GM21717 (cell line): ENCODE data around the gene NHLH1.

Experiments used
- ATAC-seq: cut with Tn5 transposase; IDR thresholded peaks from one replicate; pipeline ENCODE4 v1.9.1; 2021; ENCODE audit warnings: mild to moderate bottlenecking, moderate library complexity; ENCODE audit not compliant: unreplicated experiment

The NHLH1 gene

DNA sequence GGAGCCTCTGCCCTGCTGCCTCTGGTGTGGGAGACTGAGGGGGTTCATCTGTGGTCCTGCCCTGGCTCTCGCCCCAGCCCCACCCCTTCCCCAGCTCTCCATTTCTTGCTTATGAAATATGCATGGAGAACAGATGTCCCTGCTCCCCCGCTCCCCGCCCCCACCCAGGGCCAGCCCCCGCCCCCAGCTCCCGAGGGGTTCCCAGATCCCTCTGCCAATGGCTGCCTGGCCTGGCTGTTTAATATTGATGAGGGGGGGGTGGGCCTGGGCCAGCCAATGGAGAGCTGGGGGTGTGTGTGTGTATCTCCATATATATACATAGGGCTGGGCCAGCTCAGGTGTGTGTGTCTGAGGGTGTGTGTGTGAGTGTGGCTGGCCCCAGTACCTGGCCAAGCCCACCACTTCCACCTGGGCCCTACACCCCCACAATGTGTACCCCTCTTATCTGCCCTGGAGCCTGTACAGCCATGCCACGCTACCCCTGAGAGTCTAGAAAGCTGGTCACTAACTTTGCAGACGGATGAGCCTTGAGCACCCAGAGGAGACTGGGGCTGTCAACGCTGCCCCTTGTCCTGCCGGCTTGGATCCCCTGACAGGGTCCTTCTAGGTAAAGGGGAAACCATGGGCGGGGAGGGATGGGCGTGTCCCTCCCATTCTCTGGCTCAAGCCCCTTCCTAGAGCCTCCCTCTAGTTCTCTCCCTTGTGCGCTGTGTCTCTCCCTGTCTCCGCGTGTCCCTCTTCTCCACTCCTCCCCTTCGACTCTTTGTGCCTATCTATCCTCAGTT, at the start of gene NHLH1:
NHLH1 (plus strand) TSS at position 341 of the 785 bp plus-strand sequence. CDS start 3,661 bp downstream, outside the sequence.
- no peak for ATAC-seq

DNA sequence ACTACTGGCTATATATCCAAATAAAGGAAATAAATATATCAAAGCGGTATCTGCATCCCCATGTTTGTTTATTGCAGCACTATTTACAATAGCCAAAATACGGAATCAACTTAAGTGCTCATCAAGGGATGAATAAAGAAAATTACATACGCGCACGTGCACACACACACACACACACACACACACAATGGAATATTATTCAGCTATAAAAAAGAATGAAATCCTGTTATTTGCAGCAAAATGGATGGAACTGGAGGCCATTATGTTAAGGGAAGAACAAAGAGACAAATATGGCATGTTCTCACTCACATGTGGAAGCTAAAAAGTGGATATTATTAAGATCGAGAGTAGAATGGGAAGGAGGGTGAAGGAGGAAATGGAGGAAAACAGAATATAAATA, 44.0 kb upstream of the NHLH1 start:
- no peak for ATAC-seq

DNA sequence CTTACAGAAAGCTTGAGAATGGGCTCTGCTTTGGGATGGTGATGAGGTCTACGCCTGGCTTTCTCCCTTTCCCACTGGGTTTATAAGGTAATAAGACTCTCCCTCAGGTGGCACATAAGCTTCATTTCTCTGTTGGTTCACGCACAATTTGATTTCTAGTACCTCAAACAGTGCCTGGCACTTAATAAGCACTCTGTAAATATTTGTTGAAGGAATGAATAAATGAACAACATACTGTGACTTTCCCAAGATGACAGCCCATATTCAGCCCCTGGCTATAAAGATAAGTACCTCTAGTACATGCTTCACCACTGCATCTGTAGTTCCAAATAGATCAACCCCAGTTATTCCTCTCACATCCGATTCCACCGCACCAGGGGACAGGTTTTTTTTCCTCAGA, 41.6 kb upstream of the NHLH1 start:
- ATAC-seq: no peak

DNA sequence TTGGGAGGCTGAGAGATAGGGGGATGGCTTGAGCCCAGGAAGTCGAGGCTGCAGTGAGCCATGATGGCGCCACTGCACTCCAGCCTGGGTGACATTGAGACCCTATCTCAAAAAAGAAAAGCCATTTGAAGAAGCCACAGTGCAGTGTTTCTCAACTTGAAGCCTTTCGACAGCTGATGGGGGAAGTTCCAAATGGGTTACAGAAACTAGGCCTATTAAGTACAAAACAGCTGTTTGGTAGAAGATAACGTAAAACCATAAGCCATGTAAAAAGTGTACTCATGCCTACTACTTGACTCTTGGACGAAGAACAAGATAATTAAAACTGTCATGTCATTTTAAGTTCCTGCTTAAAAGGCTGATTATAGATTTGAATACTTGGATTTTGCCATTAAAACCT, 40.5 kb upstream of the NHLH1 start:
- no peak for ATAC-seq

DNA sequence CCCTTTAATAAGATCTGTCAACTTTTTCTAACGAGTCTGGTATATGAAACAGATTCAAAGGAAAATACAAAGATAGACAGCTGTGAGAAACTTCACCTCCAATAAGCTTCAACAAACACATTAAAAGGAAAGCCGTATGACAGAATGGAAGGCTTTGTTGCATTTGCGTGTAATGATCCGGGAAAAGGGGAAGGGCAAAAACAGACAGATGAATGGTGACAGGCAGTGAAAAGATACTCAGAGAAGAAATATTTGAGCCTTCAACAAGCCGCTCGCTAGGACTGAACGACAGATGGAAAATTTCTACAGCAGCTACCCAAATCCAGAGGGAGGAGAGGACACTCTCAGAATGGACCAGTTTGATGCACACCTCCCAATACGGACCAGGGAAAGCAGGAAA, 38.7 kb upstream of the NHLH1 start:
- ATAC-seq: no peak

DNA sequence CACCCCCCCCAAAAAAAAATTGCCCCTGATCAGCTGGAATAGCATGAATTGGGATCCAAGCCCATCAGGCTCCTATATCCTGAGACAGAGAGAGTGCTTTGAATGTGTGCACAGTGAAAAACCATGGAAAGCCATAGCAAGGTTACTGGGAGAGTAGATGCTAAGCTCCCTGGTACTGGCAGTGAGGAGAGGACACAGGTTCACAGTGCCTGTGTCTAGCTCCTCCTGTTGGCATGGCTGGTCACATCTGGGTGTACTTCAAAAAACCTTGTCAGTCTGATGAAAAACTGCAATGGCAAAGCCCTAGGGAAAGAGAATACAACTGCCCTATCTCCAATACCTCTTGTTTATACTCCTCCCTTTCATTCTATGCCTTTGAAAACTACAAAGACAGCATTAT, 36.8 kb upstream of the NHLH1 start:
- no peak for ATAC-seq

DNA sequence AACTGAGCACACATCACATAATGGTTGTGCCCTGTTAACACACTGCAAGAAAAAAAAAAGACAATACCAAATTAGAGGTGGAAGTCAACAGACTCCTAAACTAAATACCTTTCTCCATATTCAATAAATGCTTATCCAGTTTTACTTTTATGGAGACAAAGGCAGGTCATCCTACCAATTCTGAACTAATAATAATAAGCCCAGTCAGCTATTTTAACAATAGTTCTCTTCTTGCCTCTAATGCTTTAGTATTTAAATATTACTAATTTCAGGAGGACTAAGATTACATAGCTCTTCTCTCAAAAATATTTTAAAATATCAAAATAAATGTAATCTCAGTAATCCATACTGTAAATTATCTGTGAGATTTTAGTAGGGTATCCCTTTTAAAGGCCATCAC, 34.4 kb upstream of the NHLH1 start:
- no peak for ATAC-seq

DNA sequence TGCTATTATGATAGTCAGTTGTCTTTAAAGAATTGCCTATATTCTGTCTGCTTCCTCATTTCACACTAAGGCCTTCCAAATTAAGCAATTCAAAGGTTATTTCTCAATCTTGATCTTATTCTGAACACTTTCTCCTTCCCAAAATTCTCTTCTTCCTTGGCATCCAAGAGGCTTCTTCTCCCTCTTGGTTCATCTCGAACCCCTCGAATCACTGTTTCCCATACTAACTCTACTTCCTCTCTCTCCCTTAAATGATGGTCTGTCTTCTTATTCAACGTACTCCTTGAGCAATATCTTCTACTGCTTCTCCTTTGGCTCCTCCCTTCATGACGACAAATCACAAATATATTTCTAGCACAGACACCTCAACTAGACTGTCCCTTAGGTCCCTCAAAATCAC, 28.3 kb upstream of the NHLH1 start:
- no peak for ATAC-seq

DNA sequence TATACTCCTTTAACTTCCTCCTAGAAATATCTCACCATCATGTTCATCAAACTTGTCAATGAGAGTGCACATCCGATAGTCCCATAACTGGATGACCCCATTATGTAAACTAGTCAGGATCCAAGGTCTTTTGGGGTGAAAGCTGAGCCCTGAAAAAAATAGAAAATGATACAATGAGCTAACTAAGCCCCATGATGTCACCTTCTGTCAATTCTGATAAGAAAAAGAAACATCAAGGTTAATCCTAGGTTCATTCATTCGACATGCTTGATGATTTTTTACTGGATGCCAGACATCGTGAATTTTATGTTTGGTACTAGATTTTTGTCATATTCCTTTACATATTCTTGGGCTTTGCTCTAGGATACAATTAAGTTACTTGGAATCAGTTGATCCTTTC, 26.7 kb upstream of the NHLH1 start:
- ATAC-seq: no peak

DNA sequence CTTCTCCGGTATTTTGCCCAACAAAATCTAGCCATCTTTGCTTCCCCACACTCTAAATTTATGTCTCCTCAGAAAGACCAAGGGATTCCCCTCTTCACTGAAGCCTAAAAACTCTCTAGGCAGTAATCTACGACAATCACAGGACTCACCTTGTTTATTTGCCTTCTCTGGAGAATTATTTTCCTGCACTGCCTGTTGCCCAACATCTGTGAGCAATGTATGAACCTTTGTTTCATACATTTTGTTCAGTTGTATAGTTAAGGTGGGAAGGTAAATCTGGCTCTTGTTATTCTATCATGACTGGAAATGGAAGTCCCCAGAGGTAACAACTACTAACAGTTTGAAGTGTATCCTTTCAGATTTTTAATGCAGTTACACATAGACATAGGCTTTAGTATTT, 26.0 kb upstream of the NHLH1 start:
- no peak for ATAC-seq

DNA sequence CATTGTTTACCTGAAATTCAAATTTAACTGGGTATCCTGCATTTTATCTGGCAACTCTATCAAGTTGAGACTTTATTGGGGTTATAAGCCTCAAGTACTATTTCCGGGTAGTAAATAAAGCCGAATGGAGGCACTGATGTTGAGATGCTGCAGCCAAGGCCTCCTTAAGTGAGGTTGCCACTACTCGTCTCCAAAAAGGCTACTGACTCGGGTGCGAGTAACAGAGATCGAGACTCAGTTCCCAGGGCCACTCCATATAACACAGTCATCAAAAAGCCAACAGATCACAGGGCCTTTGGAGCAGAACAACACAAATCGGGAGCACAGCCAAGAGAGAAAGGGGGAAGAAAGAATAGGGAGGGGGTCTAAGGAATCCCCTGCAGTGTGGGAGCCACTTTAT, 24.3 kb upstream of the NHLH1 start:
- ATAC-seq: no peak

DNA sequence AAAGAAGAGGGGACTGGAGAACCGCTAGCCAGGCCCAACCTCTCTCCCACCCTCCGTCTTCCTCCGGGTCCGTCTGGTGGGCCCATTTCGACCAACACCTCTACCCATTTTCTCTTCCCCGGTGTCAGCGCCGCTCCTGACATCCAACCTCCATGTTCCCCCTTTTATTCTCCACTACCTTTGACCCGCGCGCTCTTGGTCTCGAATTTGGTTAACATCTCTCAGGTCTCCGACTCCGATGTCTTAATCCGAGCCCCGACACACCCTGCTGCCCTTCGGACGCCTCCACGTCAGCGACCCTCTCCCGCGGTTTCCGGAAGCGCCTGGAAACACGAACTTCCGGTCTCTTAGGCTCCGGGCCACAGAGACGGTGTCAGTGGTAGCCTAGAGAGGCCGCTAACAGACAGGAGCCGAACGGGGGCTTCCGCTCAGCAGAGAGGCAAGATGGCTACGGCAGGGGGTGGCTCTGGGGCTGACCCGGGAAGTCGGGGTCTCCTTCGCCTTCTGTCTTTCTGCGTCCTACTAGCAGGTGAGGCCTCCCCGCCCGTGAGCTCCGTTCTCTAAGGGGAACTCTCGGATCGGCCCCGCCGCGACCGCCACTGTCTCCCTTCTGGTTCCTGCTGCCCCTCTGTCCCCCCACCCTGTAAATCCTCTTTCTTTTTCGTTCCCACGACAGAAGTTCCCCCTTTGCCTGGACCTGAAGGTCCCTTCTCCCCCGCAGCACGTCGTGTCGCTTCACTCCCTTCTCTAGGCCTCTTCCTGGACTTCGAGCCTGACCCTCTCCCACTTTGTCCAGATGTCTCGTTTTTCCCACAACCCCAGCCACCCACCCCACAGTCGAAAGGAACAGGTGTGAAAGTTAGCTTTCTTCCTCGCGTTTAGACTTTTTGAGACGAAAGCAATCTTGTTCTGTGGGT, 23.7 kb upstream of the NHLH1 start, which contains the start of the genes COPA and NCSTN:
COPA (minus strand) TSS at position 298 of the 917 bp plus-strand sequence; CDS start at position 218, 80 bp downstream.
NCSTN (plus strand) TSS at position 431 of the 917 bp plus-strand sequence; CDS start at position 445, 14 bp downstream.
- peak; percentile 77 for ATAC-seq

DNA sequence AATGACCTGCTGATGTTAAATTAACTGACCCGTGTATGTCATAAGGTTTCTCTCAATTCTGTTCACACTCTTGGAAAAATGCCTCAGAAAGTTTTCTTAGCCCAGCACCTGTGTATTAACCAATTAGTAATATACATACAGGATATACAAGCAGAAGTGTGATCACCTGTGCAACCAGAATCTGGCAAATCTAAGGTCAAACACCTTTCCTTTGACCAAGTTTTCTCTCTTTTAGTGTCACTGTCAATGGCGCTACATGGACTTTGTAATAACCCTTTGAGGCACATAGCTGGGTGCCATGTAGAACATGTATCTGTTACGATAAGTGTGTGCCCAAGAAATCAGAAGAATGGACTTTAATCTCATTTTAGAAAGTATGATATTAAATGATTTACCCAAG, 22.6 kb upstream of the NHLH1 start:
- no peak for ATAC-seq

DNA sequence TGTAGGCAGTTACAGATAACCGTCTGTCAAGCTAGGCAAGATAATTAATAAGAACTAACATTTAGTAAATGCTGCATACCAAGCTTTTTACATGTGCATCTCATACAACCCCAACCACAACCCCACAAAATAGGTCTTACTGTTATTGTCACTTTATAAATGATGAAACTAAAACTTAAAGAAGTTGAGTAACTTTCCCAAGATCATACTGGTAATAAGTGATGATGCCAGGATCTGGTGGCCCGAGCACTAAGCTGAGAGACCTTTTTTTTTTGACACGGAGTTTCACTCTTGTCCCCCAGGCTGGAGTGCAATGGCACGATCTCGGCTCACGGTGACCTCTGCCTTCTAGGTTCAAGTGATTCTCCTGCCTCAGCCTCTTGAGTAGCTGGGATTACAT, 21.9 kb upstream of the NHLH1 start:
- no peak for ATAC-seq

DNA sequence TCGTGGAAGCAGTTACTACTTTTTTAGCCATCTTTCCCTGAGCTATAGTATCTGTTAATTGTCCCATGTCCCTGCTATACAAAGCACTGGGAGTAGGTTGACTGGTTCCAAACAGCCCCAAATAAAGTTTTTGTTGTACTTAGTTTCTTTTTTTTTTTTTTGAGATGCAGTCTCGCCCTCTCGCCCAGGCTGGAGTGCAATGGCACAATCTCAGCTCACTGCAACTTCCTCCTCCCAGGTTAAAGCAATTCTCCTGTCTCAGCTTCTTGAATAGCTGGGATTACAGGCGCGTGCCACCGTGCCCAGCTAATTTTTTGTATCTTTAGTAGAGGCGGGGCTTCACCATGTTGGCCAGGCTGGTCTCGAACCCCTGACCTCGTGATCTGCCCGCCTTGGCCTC, 20.4 kb upstream of the NHLH1 start:
- no peak for ATAC-seq

DNA sequence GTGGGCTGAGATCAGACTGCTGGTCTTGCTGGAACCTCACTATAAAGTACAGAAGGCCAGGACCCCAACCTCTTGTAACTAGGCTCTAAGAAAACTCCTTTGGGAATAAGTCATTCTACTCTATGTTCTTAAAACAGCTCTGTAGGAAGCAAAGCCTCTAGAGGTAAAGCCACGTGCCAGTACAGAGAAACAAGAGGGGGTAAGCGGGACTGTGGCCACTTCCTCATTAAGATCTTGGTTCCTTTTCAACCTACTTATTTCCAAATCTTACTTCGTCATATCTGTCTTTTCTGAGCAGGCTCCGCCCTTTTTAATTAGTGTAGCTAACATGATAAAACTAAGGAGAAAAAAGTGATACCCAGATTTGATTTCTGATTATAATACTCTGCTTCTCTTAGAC, 19.9 kb upstream of the NHLH1 start:
- no peak for ATAC-seq

DNA sequence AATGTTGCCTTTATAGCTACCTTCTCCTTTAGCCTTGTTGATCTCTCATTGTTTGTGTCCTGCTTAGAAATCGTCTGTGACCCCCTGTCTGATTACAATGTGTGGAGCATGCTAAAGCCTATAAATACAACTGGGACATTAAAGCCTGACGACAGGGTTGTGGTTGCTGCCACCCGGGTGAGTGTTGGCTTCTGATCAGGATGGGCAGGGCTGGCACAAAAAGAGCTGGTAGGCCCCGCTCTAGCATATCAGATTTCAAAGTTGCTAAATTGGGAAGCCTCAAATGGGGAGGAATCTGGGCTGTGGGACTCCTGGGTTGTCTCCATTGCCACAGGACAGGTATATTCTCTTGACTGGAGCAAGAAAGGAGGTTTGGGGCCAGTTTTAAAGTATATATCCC, 15.2 kb upstream of the NHLH1 start:
- no peak for ATAC-seq

DNA sequence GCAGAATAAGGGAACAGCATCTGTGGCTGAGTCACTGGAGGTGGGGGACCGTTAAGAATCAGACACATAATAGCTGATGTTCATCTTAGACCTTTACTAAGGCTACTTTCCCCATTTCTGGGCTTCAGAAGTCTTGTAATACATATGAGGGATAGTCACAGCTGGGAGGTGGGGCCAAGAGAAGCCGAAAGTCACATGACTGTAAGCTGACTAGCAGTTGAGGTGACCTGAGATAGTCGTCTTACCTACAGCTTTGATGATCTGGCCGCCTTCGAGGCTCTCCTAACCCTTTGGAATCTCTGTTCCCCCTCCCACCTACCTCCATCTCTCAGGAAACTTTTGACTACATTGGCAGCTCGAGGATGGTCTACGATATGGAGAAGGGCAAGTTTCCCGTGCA, 14.3 kb upstream of the NHLH1 start:
- no peak for ATAC-seq

DNA sequence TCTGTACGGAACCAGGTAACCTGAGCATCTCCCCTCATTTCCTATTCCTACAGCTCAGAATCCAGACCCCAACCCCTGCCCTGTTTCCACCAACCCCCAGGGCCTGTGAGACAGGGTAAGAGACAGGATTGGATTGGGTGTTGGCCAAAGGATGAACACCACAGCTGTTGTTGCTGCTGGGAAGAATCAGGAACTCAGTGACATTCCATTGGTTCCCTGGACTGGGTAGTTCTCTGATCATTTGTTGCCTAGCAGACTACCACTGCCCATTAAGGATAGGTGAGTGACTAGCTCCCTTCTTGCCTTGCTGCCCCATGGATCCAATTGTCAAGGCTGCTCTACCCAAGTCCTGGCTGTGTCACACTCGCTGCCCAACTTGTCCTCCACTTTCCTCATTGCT, 13.6 kb upstream of the NHLH1 start:
- no peak for ATAC-seq

DNA sequence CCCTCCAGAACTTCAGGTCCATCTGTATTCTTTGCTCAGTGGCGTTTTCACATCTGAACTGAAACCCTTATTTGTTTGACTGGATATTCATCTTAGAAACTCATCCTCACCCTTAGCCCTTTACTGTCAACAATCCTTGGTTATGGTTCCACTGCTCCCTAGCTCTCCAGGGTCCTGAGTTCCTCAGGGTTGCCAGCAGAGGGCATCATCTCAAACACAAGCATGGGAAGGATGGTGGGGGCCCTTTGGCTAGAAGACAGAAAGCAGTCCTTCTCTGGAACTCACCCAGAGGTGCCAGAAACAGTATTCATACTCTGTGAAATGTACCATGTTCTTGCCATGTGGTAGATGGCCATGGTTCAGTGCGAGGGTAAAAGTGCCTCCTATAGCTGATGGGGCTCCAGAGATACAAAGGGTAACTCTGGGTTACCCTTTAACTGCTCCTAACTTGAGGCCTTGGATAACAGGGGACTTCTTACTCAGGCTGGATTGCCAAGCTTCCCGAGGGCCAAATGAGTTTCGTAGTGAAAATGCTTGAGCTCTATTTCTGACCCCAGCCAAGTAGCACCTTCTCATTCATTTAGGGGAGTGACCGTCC, 12.4 kb upstream of the NHLH1 start:
- no peak for ATAC-seq

DNA sequence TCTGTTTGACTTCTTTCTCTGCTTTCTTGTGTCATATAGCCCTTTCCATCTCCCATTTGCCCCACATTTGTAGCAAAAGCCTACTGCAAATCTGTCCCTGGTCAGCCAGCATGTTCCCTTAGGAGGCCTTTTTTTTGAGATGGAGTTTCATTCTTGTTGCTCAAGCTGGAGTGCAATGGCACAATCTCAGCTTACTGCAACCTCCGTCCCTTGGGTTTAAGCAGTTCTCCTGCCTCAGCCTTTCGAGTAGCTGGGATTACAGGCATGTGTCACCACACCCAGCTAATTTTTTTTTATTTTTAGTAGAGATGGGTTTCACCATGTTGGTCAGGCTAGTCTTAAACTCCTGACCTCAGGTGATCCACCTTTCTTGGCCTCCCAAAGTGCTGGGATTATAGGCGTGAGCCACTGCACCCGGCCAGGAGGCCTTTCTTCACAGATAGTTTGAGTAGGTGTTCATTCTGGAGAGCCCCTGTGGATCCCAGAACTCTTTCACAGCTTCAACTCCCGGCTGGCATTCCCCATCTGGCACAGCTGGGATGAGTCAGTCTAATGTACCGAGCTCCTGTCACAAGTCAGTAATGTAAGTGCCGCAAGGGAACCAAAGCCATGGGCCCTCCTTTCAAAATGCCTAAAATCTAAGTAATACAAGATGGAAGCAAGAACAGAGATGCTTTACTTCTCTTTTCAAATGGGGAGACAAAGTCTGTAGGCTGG, 9.4 kb upstream of the NHLH1 start:
- ATAC-seq: no peak
